Right renal cortex interstitium (tissue), 3 donors: ENCODE data around the gene THAP6. TPM values are rescaled to one million over a fixed set of nuclear protein-coding genes. Genes with fewer than 3 reads are reported as not detected.
"Not testable (repeated sequence)": the region's sequence is repeated elsewhere in the genome, so short reads cannot be mapped to it uniquely, and the experiment has no call there.

Experiments used
- DNase-seq, 3 donors: peaks; one replicate each; pipeline ENCODE4 v3.0.0-alpha.2; 2013; ENCODE audit warnings: low read depth in 3 of 3, low spot score in 2 of 3
- polyA plus RNA-seq, 3 donors: library from polyadenylated mRNA; unstranded; fragments of 120-200 nt; gene quantifications; one replicate each; pipeline ENCODE4 v1.2.1, GENCODE V29; 2013; ENCODE audit not compliant: insufficient read length in 3 of 3

Gene THAP6
- polyA plus RNA-seq, 3 donors, result 19.3 to 24.4 (median 23.7) TPM

GRCh38 chr4:75525086-75525485 lies 10.8 kb downstream of the THAP6 start:
- DNase-seq, result no peak

GRCh38 chr4:75525910-75526309 lies 11.6 kb downstream of the THAP6 start:
- DNase-seq, result no peak

GRCh38 chr4:75527482-75527881 lies 13.2 kb downstream of the THAP6 start:
- no peak for DNase-seq

- DNase-seq, result no peak
These were observed 16.5 kb downstream of the THAP6 start for GRCh38 chr4:75530556-75531322.

- DNase-seq, result not testable (repeated sequence)
These were observed 17.4 kb downstream of the THAP6 start for GRCh38 chr4:75531536-75532143.

- DNase-seq, result not testable (repeated sequence)
These were observed 19.1 kb downstream of the THAP6 start for GRCh38 chr4:75533339-75533887.

GRCh38 chr4:75533926-75534325 lies 19.7 kb downstream of the THAP6 start:
- not testable (repeated sequence) for DNase-seq

GRCh38 chr4:75537308-75537707 lies 23.0 kb downstream of the THAP6 start:
- DNase-seq, result not testable (repeated sequence)

GRCh38 chr4:75542824-75543223 lies 28.6 kb downstream of the THAP6 start:
- DNase-seq, result no peak

- DNase-seq, result not testable (repeated sequence)
These were observed 29.9 kb downstream of the THAP6 start for GRCh38 chr4:75544220-75544619.

GRCh38 chr4:75544870-75545269 lies 30.6 kb downstream of the THAP6 start:
- DNase-seq, result no peak

- DNase-seq, result no peak
These were observed 31.3 kb downstream of the THAP6 start for GRCh38 chr4:75545526-75545925.

- no peak for DNase-seq
These were observed 33.5 kb downstream of the THAP6 start for GRCh38 chr4:75547647-75548387.

GRCh38 chr4:75549019-75549418 lies 34.7 kb downstream of the THAP6 start:
- DNase-seq, result no peak

- DNase-seq, result no peak
These were observed 38.2 kb downstream of the THAP6 start for GRCh38 chr4:75552452-75552851.

GRCh38 chr4:75555294-75556164 lies 41.3 kb downstream of the THAP6 start, which contains the start of gene ODAPH:
Gene ODAPH (plus strand): TSS chr4:75556066. CDS start chr4:75556083, 17 bp downstream.
- DNase-seq, result no peak

- DNase-seq, result no peak
These were observed 43.4 kb downstream of the THAP6 start for GRCh38 chr4:75557696-75558095.

- no peak for DNase-seq
These were observed 47.5 kb downstream of the THAP6 start for GRCh38 chr4:75561789-75562188.

GRCh38 chr4:75564023-75564422 lies 49.8 kb downstream of the THAP6 start:
- no peak for DNase-seq

GRCh38 chr4:75565481-75565880 lies 51.2 kb downstream of the THAP6 start:
- no peak for DNase-seq
